Gastroesophageal sphincter (tissue), 3 donors: ENCODE measurements around the gene PSD4.

Experiments
- EP300 ChIP-seq: sonication (generic); formaldehyde crosslinking; IDR thresholded peaks from one replicate; pipeline ENCODE4 v1.6.1; 2017; ENCODE audit warnings: antibody characterized with exemption, mild to moderate bottlenecking
- TF ChIP-seq, protein P1 (sequence below), 4 experiments: fragments of 200-600 bp in 2 of 4; fragments of 450-650 bp in 2 of 4; sonication (generic) in 1 of 4; IDR thresholded peaks; one replicate each; pipeline ENCODE4 v1.5.1; 2017 to 2019; ENCODE audit warnings: antibody characterized with exemption in 4 of 4, mild to moderate bottlenecking in 2 of 4, moderate library complexity in 2 of 4

DNA sequence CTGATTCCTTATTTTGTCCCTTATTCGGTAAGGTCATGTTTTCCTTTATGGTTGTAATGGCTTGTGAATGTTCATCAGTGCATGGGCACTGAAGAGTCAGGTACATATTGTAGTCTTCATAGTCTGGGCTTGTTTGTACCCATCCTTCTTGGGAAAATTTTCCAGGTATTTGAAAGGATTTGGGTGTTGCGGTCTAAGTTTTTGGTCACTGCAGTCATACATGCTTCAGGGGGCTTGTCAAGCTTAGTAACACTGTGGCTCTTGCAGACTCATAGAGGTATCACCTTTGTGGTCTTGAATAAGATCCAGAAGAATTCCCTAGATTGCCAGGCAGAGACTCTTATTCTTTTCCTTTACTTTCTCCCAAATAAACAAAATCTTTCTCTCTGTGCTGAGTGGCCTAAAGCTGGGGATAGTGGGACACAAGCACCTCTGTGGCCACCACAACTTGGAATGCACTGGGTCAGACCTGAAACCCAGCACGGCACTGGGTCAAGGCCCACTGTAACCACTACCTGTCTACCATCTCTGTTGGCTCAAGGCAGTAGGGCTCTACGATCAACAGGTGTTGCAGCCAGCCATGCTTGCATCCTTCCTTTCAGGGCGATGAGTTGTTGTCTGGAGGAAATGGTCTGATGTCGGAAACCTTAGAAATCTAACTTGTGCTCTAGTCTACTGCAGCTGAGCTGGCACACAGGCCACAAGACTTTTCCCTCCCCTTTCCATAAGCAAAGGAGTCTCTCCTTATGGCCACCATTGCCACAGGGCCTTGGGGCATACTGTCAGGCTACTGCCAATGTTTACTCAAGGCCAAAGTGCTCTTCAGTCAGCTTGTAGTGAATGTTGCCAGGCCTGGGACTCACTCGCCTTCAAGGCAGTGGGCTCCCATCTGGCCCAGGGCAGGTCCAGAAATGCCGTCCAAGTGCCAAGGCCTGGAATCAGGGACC is 24.9 kb upstream of the PSD4 start:
- TF ChIP-seq, protein P1, sequence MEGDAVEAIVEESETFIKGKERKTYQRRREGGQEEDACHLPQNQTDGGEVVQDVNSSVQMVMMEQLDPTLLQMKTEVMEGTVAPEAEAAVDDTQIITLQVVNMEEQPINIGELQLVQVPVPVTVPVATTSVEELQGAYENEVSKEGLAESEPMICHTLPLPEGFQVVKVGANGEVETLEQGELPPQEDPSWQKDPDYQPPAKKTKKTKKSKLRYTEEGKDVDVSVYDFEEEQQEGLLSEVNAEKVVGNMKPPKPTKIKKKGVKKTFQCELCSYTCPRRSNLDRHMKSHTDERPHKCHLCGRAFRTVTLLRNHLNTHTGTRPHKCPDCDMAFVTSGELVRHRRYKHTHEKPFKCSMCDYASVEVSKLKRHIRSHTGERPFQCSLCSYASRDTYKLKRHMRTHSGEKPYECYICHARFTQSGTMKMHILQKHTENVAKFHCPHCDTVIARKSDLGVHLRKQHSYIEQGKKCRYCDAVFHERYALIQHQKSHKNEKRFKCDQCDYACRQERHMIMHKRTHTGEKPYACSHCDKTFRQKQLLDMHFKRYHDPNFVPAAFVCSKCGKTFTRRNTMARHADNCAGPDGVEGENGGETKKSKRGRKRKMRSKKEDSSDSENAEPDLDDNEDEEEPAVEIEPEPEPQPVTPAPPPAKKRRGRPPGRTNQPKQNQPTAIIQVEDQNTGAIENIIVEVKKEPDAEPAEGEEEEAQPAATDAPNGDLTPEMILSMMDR (IDR thresholded peaks at IDR 0.05) = no peak
- no peak for TF ChIP-seq EP300
